Testis (tissue), 2 donors: ENCODE data around the gene GABBR2.

Source experiments
- POLR2A ChIP-seq: fragments of 450-650 bp; IDR thresholded peaks from one replicate; pipeline ENCODE4 v1.6.1; 2017; ENCODE audit warnings: antibody characterized with exemption, mild to moderate bottlenecking, moderate library complexity
- TF ChIP-seq, protein P1 (sequence below), 3 experiments: fragments of 450-650 bp in 2 of 3; fragments of 200-600 bp in 1 of 3; sonication (generic) in 1 of 3; IDR thresholded peaks; one replicate each; pipeline ENCODE4 v1.5.1; 2016 to 2019; ENCODE audit warnings: antibody characterized with exemption in 3 of 3, mild to moderate bottlenecking in 2 of 3, moderate library complexity in 1 of 3

DNA sequence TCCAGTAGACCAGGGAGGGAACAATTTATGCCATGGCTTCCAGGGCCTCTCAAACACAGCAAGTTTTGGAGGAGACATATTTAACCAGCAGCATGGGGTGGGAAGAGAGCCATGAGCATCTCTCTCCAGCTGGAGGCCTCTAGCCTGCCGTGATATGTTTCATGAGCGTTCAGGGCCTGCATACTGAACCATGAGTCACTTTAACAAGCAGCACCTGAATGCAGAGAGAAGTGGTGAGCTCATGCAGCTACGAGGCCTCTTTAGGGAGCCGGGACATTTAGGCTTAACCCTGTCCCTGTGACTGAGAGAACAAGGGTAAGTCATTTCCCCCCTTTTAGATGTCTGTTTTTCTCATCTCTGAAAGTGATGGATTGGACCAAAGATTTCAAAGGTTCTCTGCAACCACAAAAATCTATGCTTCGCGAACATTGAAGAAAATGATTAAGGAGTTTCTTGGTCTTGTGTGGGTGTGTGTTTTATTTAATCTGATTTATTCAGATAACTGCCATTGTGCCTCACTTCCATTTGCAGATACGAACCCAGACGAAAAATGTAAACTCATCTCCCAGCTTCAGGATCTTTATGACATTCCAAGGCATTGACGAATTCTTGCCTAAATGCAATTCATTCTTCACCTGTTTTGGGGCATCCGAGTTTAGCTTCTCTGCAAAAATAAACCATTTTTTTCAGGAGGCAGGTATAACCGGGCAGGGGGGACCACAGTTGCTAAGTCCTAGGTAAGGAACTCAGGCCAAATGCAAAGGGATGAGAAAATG is 157.0 kb downstream of the GABBR2 start:
- TF ChIP-seq, protein P1, sequence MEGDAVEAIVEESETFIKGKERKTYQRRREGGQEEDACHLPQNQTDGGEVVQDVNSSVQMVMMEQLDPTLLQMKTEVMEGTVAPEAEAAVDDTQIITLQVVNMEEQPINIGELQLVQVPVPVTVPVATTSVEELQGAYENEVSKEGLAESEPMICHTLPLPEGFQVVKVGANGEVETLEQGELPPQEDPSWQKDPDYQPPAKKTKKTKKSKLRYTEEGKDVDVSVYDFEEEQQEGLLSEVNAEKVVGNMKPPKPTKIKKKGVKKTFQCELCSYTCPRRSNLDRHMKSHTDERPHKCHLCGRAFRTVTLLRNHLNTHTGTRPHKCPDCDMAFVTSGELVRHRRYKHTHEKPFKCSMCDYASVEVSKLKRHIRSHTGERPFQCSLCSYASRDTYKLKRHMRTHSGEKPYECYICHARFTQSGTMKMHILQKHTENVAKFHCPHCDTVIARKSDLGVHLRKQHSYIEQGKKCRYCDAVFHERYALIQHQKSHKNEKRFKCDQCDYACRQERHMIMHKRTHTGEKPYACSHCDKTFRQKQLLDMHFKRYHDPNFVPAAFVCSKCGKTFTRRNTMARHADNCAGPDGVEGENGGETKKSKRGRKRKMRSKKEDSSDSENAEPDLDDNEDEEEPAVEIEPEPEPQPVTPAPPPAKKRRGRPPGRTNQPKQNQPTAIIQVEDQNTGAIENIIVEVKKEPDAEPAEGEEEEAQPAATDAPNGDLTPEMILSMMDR (IDR thresholded peaks at IDR 0.05), result no peak
- TF ChIP-seq POLR2A, result no peak
